Stimulated activated CD4-positive, alpha-beta T cell treated with anti-CD3 and anti-CD28 coated beads, Interleukin-12 subunit alpha, Interleukin-12 subunit beta, amount 100 ng/mL, for 24 hours (primary cell): ENCODE measurements around the gene ACAD11.
"Not testable (repeated sequence)": the region's sequence is repeated elsewhere in the genome, so short reads cannot be mapped to it uniquely, and the experiment has no call there.

Source experiments
- DNase-seq, 2 experiments: peaks; one replicate each; pipeline ENCODE4 v3.0.0-alpha.2; 2020; ENCODE audit warnings: low read depth in 2 of 2

Gene ACAD11

DNA sequence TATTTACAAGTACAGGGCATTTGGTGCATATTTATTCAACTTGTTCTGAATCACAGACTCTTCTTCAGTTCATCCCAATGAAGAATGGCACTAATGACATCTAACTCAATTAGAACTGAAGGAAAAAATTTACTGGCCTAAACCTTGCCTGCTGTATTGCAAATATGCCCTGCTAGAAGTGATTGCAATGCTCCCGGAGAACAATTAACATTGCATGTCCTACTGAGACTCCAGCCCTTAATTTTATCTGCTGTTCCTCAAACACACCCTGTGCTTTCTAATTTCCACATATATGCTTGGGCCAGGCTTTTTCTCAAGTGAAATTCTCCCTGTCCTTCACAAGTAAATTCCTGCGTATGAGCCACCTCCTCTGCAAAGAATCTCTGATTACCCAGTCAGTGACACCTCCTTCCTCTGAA is 54.2 kb downstream of the ACAD11 start:
- DNase-seq, result no peak

DNA sequence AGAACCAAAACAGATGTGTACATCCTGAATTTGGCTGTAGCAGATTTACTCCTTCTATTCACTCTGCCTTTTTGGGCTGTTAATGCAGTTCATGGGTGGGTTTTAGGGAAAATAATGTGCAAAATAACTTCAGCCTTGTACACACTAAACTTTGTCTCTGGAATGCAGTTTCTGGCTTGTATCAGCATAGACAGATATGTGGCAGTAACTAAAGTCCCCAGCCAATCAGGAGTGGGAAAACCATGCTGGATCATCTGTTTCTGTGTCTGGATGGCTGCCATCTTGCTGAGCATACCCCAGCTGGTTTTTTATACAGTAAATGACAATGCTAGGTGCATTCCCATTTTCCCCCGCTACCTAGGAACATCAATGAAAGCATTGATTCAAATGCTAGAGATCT is 59.0 kb downstream of the ACAD11 start:
- DNase-seq, result not testable (repeated sequence)

DNA sequence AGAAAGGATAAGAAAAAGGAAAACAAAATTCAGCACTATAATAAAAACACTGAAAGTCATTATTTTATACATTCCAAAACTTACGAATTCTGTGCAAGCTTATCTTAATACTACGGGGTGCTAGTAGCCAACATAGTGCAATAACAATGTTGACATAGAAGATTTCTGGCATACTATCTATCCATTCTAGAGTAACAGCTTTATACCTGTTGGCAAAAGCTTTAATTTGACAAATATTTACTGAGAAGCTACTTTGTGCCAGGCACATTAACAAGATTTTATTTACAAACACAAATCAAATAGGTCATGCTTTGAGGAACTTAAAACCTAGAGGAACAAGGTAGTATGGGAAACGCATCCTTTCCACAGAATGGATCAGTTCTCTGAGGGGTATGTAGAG is 61.4 kb downstream of the ACAD11 start:
- no peak for DNase-seq

DNA sequence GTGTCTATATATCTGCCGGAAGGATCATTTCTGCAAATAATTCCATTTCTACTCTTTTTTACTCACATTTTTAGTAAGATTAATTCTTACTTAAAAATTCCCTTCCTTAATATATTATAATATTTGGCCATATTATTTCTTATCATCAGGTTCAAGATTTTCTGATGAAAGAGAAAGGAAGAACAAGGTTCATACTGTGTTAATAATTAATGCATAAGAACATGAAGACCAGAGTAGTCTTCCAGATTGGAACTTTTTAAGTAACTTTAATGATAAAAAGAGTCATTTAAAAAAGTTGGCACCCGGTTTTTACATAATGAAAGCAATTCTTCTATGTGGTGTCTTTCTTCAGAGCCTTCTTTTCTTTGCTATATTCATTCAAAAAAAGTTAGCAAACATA is 61.9 kb downstream of the ACAD11 start:
- DNase-seq, result no peak

DNA sequence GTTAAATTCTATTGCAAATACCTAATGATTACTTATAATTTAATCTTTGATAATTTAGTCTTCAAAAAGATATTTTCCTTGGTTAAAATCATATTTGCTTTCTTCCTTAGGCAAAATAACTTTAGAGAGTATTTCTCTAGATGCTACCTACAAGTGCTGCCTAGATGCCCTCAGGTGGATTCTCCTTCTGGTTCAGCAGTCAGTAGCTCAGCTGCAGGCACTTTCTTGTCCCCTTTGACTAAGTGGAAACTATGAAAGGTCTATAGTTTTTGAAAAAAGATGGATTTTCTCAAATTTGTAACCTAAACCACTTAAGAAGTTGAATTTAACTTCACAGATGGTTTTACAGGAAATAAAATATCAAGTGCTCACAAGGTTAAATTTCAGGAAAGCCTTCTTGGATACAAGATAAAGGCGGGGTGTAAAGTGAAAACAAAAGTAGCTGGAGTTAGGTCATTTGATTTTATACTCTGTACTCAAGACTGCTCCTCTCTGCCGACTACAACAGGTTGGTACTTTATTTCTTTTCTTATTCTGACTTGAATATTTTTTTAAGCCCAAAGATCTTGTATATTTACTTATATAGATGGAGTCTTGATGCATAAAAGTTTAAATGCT is 62.7 kb downstream of the ACAD11 start, which contains the start of gene ACKR4:
Gene ACKR4 (plus strand): TSS at position 455 of the 618 bp plus-strand sequence. CDS start 3,128 bp downstream, outside the sequence.
- DNase-seq, result no peak

DNA sequence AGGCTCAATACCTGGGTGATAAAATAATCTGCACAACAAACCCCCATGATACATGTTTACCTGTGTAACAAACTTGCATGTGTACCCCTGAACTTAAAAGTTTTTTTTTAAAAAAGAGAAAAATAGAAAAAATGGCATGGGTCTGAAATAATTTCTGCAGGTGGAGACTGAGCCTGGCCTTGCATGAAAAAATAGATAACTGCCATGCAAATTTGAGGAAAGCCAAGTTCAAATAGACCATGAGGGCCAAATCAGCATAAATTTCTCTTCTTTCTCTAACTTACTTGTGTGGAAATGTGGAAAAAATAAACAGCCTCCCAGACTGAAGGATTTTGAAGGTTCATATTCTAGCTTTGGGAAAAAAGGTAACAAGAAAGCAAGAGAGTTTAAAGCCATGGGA is 63.3 kb downstream of the ACAD11 start:
- no peak for DNase-seq

DNA sequence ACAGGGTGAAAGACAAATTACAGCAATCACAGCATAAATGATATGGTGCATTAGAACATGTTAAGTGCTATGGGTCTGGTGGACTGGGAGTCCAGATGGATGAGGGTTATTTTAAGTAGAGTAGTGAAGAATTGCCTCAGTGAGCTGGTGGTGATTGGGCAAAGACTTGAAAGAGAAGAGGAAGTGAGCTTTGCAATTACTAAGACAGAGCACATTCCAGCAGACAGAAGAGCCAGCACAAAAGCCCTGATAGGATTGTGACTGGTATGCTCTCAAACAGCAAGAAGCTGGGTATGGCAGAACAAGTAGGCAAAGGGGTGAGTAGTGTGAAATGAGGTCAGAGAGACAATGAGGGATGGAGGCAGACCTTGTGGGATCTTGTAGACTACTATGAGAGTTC is 64.6 kb downstream of the ACAD11 start:
- no peak for DNase-seq

DNA sequence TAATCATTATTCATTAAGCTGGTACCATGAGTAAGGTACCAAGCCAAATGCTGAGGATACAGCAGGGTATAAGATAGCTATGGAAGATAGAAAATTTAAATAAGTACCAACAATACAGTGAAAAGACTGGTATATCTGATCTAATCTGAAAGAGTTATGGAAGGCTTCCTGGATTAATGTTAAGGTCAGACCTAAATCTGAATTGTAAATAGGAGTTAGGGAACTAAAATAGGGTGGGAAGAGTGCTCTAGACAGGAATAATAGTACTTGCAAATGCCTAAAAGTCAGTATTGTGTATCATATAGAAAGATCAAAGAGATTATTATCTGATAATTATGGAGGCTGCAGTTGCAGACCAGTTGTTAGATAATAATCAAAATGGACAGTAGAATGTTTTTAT is 65.1 kb downstream of the ACAD11 start:
- no peak for DNase-seq

DNA sequence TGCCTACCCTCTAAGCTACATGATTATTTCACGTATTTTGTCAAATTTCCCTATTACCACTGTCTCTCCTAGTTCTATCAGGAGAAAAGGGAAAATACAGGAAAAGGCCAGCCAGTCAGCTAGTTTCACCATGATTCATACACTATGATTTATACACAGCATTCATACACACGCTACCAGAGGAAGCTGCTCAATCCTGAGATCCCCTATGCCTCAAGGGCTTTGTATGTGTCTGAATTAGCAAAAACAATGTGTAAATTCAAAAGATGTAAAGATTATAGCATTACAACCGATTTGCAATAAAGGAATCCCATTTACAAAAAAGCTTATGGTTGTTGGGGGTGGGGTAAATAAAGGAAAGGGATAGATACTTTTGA is 65.7 kb downstream of the ACAD11 start:
- no peak for DNase-seq

DNA sequence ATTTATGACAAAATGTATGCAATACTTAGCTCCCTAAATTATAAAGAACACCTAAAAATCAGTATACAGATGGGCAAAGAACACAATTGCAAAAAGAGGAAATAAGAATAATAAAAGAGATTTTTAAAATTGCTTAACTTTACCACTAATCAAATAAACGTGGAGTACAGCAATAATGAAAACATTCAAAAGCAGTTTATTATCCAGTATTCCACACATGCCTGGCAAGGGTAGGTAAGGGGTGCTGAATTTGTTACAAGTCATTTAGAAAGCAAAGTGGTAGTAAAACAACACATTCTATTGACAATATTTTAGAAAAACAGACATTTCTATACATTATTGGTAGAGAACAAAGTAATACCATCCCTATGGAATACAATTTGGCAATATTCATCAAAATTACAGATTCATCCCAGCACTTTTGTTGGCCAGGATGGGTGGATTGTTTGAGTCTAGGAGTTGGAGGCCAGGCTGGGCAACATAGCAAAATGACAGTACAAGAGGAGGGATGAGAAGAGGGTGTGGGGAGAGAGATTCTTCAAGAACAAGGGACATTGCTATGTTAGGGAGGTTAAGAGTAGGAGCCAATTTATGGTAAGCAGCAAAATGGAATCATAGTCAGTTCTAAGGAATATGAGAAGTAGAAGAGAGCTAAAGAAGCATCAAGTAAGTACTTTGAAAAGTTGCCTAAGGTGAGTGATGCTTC is 66.2 kb downstream of the ACAD11 start:
- no peak for DNase-seq

DNA sequence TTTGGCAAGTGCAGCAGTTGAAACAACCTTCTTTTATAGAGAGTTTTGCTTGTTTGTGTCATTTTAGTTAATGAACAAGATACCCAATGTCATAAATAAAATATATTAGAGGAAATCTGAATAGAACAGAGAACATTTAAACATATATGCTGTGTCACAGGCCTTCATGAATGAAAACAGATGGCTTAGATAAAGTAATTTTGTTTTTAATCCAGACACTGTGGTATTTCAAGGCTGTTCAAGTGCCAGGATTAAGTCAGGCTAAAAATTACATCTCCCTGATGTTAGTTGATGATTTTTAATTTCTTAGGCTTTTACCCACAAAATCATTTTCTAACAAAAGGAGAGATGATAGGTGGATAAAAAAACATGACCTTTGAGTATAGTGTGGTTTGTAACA is 67.4 kb downstream of the ACAD11 start:
- no peak for DNase-seq

DNA sequence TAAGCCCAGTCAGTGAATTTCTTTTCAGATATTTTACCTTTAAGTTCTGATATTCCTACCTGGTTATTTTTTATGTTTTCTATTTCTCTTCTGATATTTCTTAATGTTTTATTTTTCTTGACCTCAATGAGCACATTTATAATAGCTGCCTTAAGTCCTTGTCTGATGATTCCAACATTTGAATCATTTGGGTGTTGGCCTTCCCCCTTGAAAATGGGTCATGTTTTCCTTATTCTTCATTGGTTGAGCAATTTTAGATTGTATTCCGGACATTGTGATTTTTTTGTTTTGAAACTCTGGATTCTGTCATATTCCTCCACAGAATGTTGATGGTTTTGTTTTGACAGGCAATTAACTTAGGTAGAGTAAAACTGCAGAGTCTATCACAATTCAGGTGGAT is 72.2 kb downstream of the ACAD11 start:
- no peak for DNase-seq

DNA sequence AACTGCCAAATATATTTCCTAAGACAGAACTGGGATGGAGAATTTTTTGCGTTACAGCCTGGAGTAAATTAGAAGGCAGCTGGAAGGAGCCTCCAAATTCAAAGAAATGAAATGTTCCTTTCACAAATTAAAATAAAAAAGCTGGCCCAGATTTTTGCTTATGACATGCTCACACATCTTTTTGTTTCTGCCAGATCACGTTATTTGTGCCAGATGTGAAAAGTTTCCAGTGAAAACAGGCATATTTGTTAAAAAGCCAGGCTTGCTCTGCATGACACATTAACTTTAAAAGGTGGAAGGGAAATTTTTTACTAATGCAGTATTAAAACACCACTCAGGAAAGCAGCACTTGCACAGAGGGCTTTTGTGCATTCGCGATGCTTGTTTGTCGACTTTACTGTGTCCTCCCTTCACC is 85.8 kb downstream of the ACAD11 start:
- DNase-seq, result no peak

DNA sequence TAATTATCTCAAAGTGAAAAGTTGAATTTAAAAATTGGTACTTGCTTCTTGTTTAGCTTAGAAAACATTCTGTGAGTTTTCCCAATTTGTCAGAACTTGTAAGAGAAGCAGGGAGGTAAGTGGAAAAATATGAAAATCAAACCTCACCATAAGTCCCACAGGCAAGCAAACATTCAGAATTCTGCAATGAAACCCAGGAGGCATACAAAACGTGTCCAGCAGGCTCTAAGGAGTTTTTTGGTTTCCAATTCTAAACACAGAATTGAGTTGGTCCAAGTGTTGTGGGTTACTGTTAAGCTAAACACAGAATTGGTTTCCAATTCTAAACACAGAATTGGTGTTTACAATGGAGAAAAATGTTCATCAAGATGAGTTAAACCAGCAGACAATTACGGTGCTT is 89.6 kb downstream of the ACAD11 start:
- no peak for DNase-seq

DNA sequence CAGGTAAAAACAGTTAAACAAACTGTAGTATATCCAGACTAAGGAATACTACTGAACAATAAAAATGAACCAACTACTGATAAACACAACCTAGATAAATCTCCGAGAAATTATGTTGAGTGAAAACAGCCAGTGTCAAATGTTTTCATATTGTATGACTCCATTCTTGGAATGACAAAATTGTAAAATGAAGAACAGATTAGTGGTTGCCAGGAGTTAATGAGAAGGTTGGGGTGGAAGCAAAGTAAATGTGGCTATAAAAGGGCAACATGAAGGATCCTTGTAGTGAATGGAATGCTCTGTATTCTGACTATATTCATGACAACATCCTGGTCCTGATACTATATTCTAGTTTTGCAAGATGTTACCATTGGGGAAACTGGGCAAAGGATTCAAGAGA is 90.0 kb downstream of the ACAD11 start:
- no peak for DNase-seq

DNA sequence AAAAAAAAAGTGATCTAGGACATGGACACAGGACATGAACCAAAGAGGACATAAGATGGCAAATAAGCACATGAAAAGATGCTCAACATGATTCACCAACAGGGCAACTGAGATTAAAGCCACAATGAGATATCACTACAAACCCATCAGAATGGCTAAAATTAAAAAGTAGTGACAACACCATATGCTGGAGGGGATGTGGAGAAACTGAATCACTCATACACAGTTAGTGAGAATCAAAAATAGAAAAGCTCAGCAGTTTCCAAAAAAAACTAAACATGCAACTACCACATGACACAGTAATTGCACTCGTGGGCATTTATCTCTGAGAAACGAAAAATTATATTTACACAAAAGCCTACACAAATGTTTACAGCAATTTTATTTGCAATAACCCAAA is 90.5 kb downstream of the ACAD11 start:
- DNase-seq, result no peak

DNA sequence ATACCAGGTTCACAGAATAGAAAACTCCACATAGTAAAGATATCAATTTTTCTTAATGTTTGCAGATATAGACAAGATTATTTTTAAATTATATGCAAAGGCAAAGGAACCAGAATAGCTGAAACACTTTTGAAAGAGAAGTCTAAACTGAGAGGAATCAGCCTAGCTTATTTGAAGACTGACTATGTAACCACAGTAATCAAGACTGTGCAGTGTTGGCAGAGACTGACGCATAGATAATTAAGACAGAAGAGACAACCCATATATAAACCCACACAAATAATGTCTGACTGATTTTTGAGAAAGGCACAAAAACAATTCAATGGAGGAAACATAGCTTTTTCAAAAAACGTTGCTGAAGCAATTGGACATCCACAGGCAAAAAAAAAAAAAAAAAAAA is 91.2 kb downstream of the ACAD11 start:
- no peak for DNase-seq

DNA sequence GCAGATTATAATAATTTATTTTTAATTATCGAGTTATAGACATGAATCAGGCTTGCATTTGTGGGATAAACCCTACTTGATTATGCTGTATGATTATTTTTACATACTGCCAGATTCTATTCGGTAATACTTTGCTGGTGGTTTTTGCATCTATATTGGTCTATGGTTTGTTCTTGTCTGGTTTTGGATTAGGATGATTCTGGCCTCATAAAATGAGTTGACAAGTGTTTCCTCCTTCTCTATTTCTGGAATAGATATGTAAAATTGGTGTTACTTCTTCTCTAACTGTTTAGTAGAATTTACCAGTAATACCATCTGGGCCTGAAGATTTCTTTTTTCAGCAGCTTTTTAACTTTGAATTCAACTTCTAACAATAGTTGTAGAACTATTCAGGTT is 95.5 kb downstream of the ACAD11 start:
- no peak for DNase-seq

DNA sequence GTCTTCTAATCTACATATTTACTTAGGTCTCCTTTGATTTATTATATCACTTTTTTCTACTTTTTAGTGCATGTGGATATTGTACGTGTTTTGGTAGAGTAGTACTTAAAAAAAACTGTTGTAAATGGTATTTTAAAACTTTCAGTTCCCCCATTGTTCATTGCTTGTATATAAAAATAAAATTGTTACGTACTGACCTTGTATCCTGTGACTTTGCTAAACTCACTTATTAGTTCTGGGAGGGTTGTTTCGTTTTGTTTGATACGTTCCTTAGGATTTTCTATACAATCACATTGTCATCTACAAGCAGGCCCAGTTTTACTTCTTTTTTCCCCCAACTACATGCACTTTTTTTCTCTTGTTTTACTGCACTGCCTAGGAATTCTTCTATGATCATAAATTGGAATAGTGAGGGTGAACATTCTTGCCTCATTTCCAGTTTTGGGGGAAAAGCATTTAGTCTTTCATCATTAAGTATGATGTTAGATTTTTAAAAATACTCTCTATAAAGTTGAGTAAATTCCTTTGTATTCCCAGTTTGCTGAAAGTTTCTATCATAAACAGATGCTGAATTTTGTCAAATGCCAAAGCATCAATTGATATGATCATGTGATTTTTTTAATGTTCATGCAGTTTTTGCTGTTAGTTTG is 96.1 kb downstream of the ACAD11 start:
- no peak for DNase-seq

DNA sequence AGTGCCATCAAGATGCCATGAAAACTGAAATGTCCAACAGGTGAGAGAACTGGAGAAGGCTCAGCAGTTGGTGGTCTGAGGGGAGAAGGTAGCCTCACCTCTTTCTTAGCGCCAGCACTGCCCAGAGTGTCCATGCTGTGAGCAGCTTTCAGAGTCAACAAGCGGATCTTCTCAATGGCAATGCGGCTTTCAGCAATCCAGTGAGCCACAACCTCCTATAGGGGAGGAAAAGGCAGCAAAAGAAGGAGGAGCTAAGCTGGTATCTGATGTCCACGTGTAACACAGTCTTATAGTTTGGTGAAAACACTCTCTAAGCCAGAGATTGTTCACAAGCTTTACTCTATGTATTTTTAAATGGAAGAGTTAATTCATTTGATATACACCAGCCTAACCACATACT is 98.6 kb downstream of the ACAD11 start:
- no peak for DNase-seq

DNA sequence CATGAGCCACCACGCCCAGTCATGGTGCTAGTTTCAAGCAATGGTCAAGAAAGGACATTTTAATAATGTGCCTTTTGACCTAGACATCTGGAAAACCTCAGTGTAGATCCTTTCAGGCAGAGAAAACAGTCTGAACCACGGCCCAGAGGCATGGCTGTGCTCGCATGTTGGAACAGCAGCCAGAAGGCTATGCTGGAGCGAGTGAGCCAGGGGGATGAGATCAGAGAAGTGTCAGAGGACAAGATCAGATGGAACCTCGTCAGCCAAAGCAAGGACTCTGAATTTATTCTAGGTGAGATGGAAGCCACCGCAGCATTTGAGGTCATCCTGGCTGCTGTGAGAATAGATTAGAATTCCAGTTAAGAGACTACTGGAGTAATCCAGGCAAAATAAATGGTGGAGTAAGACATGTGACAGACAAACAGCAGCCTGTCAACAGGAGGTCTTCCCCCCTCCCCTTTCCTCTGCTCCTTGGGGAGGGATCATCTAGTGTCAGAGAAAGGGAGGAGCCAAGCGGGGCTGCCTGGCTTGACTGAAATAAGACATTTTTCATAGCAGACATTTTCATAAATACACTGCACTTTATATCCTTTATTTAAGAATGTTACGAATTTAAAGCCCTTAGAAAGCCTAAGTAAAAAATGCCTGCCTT is 103.0 kb downstream of the ACAD11 start:
- DNase-seq, result no peak

DNA sequence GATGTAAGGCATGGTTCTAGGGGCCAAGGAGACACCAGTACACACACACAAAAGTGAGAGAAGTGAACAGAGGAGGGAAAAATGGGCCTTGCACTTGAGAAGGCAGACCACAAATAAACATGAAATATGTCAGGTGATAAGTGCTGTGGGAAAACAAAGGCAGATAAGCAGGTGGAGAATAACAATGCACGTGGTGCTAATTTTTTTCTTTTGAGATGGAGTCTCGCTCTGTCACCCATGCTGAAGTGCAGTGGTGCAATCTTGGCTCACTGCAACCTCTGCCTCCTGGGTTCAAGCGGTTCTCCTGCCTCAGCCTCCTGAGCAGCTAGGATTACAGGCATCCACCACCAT is 103.6 kb downstream of the ACAD11 start:
- not testable (repeated sequence) for DNase-seq
